NK-92 treated with Interleukin-12 subunit alpha and Interleukin-12 subunit beta, amount 100 ng/mL, for 24 hours (cell line): Measurements from ENCODE around the gene ZNF862.

Experiments used
- DNase-seq: peaks from one replicate; lab custom pipeline; 2025; lab: John Stamatoyannopoulos, UW

ZNF862 gene

DNA sequence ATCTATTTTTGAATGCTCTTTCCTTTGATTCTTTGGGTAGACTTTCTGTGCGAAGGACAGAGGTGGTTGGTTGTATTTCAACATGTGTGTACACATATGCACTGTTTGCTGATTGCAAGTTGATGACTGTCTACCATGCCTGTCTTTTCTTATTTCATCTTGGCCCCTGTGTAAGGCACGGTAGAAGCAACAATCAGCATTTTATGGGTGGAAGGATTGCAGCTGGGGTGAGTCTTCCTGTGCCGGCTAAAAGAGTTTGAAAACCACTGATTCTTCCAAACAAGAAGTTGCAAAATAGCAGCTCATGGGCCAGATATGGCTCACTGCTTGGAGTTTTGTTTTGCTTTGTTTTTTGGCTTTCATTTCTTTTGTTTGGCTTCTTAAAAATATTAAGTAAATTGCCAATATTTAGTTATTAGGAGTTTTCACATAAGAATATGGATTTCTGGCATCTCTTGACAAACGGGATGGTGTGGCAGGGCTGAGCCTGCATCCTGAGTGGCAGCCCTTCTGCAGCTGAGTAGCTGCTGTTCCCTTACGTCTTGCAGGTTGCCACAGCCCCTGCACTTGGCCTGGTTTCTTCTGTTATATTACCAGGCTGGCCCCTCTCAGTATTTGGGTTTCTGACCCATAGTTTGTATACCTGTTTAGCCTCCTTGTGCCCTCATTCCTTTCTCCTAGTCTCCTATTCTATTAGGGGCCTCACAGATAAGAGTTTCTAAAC is 7.2 kb downstream of the ZNF862 start:
- no peak for DNase-seq

DNA sequence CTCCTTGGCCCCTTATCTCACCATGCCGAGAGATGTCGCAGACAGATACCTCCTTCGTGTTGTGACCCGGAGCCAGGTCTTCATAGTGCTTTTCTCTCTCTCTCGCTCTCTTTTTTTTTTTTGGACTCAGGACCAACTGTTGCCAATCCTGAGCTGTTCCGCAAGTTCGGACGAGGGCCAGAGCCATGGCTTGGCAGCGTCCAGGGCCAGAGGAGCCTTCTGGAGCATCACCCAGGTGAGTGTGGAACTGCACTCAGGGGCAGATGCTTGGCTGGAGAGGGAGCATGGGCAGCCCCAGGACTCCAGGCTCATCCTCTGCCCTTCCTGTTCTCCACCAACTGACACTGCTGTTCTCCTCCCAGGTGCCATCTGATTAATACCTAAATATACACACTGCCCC is 7.8 kb downstream of the ZNF862 start:
- DNase-seq: no peak

DNA sequence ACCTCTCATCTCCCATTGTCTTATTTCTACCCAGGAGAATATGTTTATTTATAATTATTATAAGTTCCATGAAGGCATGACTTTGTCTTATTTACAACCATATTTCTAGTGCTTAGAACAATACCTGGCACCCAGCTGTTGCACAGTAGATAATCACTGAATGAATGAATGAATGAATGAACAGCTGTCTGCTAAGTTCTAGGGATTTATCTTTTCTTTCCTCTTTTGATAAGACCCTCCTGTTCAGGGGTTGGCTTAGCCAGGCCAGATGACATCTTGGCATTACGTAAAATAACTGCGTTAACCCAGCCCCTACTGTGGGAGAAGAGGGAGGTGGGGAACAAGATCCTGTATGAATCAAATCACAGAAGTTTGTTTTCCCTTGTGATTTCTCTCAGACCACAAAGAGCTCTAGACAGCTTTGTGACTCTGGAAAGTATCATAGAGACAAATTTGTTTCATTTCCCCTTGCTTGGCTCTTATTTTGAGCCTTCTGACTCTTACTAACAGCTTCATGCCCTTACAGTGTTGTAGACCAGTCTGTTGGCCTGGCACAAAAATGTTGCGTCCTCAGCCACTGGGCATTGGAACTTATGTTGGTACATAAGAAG is 8.4 kb downstream of the ZNF862 start:
- no peak for DNase-seq

DNA sequence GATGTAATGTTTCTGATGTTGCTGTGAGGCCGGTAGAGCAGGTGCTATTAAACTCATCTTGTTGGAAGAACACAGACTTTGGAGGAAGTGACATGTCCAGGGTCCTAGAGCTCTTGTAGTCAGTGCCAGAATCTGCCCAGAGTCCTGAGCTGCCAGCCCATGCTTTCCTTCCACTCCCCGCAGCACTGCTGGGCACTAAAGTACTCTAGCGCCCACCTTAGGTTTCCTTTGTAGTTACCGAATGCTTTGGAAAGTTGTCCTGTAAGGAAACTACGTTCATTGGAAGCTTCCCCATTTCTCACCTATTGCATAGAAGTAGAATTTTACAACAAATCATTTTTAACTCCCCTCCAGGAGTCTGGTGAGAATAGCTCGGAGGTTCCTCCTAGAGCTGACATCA is 11.0 kb downstream of the ZNF862 start:
- no peak for DNase-seq

DNA sequence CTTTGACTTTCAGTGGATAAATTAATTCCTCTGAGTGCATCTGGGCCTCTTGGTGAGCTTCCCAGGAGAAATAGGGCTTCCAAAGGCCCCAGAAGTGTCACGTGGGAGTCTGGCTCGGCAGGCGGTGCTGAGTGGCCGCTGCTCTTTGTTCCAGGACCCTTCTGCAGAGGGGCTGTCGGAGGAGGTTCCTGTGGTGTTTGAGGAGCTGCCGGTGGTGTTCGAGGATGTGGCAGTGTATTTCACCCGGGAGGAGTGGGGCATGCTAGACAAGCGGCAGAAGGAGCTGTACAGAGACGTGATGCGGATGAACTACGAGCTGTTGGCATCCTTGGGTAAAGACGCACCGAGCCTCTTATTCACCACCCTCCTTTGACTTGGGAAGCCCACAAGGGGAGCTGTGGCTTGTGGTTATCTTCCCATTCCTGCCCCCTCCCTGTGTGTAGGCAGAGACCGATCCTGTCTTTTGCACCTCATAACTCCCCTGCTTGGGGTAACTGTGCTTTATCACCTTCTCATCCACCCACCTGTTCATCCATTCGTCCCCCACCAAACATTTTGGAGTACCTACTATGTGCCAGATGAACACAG is 11.9 kb downstream of the ZNF862 start:
- no peak for DNase-seq

DNA sequence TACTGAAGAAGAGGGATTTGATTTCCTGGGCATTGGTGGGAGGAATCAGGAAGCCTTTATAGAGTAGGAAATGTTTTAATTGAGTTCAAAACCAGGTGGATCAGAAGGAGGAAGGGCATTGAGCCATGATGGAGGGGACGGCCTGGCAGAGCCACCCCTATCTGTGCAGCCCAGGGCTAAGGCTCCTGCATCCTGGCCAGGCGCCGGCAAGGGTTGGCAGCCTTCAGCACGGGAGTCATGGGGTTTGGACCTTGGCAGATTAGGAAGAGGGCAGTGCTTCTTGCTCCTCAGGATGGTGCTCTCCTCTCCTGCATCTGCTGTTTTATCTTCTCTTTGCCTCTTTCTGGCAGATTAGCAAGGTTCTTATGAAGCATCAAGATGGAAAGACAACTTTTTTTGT is 12.5 kb downstream of the ZNF862 start:
- DNase-seq: no peak

DNA sequence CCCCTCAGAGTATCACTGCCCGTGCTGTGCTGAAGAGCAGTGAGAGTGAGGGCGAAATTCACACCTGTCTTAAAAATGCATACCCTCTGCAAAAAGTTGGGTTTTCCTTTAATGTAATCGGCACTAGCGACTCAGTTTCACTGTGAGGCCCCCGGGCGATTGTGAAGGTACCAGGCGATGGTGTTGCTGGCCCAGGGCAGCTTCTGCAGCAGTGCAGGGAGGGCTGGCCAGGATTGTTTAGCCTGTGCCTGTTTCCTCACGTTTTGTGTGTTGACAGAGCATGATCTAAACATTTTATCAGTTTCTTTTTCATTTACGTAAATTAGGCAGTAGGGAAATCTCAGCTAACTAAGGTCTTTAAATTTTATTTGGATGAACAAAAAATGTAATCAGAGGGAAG is 13.3 kb downstream of the ZNF862 start:
- DNase-seq: no peak

DNA sequence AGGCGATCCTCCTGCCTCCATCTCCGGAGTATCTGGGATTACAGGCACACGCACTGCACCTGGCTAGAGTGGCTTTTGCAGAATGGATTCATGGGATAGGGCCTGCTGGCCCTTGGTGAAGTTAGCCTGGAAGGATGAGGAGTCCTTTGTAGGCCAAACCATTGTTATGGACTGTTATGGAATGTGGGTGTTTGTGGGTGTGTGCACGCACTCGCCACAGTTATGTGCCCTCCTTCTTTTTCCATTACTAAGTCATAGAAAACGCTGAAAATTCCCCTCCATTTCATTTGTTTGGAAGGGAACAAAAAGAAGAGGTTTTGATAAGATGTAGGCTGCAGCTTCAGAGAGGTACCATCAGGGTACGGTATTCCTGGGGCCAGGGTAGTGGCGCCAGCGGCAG is 15.0 kb downstream of the ZNF862 start:
- DNase-seq: no peak

DNA sequence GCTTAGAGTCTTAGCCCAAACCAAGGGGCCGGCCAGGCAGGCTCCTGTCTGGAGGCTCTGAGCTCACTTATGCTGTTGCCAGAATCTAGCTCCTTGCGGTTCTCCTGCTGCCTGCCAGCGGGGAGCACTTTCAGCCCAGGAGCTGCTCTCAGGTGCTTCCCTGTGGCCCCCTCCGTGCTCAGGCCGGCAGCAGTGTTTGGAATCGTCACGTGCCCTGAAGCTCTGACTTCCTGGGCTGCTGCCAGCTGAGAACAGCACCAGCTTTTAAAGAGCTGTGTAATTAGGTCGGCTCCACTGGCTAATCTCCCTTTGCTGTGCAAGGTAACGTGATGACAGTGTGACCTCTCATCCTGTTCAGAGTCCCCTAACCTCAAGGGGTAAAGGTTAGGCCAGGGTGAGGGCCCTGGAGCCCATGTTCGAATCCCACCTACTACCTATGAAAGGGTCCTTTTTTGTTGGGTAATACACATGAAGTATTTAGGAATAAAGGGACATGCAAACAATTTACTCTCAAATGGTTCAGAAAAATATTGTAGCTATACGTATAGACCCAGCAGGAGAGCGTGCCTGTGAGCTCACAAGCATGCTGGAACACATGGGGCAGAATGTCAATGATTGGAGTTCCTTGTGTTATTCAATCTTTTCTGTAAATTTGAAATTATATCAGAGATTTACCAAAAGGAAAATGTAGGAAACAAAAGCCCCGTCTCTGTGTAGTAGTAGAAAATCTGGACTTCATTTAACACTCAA is 16.6 kb downstream of the ZNF862 start:
- no peak for DNase-seq

DNA sequence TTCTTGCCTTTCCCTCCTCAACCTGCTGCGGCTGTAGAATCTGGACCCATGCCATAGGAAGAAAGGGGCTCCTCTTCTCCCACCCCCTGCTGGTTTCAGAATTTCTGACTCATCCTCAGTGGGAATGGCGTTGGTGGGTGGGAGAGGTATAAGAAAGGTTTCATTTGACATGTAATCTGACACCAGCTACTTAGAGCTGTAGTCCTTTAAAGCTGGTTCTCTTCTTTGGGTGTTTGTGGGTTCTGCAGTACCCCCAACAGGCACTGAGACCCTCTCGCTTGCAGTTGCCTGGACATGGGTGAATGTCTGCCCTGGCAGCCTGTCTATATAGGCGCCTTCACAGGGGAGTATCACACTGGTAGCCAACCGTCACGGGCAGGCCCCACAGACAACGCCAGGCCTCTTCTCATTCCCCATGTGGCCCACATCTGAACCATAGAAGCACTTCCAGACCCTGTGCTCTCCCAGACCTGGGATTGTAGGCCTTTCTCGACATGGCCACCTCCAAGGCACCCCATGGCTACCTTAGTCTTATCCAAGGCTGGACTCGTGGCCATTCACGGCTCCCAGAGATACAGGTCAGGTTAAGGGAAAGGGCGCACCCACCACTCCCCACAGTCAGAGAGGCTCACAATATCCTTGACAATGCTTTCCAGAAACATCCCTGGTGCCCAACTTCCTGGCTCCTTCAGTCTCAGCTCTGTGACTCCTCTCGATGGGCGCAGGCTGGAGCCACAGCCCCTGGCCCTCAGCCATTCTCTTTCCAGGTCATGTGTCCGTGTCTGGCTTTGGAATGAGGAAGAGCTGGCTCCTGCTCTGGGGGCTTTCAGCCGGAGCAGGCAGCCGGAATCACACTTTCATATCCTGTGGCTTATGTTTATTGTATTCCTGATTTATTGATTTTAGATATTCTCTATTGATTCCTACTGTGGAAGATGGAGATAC is 17.5 kb downstream of the ZNF862 start:
- no peak for DNase-seq

DNA sequence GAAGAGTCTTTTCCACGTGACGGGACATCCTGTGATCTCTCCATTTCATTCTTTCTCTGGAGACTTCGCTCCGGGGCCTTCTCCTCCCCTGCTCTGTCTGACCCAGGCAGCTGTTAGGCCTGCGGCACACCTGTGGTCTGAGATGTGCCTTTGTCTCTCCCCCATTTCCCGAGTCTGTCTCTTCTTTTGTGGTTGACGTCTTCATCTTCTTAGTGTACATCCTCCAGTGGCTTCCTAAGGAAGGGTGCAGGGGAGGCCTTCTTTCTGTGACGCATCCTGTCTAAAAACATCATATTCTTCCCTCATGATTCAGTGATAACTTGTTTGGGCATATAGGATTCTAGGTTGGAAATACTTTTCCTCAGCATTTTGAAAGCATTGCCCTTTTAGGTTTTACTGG is 18.4 kb downstream of the ZNF862 start:
- no peak for DNase-seq

DNA sequence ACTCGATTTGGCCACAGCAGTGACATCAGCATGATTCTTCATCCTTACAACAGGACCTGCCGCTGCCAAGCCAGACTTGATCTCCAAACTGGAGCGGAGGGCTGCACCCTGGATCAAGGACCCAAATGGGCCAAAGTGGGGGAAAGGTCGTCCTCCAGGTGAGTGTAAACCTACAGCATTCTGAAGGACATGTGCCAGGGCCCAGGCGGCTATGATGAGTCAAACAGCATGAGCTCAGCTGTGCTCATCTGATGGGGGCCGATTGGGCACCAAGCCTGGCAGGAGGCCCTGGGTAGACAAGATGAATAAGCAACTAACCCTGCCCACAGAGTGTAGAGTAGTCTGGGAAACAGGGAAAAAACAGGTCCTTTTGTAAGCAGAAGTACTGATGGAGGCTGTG is 21.2 kb downstream of the ZNF862 start:
- DNase-seq: no peak

DNA sequence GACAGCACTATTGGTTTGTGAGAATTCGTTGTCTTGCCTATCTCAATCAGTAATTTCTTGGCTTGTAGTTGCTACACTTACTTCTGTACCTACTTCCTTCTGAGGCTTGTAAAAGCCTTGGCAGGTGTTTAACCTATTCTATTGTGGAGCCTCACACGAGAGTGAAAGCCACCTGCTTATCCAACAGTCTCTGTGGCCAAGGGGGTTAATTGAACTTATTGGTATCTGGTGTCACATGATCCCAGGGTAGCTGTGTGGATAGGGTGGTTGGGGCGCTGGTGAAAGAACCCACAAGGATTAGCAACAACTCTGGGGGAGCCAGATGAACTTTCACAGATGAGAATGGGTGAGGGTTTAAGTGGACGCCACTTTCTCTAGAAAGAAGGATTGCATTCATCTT is 21.7 kb downstream of the ZNF862 start:
- DNase-seq: no peak

DNA sequence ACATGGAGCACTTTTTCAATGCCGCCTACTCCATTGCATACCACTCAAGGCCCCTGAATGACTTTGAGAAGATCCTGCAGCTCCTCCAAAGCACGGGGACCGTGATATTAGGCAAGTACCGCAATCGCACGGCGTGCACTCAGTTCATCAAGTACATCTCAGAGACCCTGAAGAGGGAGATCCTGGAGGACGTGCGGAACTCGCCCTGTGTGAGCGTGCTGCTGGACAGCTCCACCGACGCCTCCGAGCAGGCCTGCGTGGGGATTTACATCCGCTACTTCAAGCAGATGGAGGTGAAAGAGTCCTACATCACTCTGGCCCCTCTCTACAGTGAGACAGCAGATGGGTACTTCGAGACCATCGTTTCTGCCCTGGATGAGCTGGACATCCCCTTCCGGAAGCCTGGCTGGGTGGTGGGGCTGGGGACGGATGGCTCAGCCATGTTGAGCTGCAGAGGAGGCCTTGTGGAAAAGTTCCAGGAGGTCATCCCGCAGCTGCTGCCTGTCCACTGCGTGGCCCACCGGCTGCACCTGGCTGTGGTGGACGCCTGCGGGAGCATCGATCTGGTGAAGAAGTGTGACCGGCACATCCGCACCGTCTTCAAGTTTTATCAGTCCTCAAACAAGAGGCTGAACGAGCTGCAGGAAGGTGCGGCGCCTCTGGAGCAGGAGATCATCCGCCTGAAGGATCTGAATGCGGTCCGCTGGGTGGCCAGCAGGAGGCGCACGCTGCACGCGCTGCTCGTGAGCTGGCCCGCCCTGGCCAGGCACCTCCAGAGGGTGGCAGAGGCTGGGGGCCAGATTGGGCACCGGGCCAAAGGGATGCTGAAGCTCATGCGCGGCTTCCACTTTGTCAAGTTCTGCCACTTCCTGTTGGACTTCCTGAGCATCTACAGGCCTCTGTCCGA is 22.9 kb downstream of the ZNF862 start:
- DNase-seq: no peak

DNA sequence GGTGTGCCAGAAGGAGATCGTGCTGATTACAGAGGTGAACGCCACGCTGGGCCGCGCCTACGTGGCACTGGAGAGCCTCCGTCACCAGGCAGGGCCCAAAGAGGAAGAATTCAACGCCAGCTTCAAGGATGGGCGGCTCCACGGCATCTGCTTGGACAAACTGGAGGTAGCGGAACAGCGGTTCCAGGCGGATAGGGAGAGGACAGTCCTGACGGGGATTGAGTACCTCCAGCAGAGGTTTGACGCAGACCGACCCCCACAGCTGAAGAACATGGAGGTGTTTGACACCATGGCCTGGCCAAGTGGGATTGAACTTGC is 23.5 kb downstream of the ZNF862 start:
- no peak for DNase-seq

DNA sequence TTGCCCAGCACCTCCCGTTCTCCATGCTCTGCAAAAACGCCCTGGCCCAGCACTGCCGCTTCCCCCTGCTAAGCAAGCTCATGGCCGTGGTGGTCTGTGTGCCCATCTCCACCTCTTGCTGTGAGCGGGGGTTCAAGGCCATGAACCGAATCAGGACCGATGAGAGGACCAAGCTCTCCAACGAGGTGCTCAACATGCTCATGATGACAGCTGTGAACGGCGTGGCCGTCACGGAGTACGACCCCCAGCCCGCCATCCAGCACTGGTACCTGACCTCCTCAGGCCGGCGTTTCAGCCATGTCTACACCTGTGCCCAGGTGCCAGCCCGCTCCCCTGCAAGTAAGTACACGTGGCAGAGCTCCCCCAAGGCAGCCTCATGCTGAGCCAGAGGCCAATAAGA is 24.0 kb downstream of the ZNF862 start:
- DNase-seq: no peak

DNA sequence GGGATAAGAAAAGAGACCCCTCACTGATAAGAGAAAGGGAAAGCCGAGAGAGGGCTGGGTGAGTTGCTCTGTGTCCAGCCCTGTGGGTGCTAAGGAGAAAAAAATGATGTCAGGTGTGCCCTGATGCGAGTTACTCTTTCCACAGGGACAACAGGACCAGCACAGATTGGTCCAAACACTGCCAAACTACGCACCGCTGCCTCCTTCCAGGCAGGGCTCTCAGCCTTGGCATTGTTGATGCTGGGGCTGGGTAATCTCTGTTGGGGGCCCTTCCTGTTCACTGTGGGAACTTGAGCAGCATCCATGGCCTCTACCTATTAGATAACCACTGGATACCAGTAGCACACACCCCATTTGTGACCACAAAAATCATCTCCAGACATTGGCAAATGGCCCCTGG is 25.3 kb downstream of the ZNF862 start:
- no peak for DNase-seq

DNA sequence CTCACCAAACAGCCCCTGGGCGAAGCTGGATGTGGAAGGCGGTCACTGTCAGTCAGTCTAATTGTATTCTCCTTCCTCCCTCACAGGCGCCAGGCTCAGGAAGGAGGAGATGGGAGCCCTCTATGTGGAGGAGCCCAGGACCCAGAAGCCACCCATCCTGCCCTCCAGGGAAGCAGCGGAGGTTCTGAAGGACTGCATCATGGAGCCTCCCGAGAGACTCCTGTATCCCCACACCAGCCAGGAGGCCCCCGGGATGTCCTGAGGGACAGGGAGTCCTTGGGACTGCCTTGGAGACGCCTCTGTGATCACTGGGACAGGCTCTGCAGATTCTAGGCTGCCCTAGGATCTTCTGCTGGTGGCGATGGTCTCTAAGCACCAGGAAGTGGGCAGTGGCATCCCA is 25.8 kb downstream of the ZNF862 start:
- no peak for DNase-seq

DNA sequence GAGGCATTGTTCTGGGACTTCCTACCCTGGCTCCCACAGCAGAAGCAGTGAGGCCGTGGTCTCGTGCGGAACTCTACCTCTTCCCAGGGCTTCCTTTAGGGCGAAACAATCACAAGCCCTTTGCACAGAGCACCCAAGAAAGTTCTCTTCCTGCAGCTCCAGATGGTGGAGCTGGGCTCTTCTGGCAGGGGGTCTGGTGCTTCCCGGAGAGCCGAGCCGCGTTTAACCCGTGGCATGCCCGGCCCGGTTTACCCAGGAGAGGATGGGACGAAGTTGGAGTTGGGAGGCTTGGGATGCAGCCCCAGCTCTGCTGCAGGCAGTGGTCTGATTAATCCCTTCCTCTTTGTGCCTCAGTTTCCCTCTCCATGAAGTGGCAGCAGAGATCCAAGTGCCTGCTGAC is 26.6 kb downstream of the ZNF862 start:
- DNase-seq: no peak

DNA sequence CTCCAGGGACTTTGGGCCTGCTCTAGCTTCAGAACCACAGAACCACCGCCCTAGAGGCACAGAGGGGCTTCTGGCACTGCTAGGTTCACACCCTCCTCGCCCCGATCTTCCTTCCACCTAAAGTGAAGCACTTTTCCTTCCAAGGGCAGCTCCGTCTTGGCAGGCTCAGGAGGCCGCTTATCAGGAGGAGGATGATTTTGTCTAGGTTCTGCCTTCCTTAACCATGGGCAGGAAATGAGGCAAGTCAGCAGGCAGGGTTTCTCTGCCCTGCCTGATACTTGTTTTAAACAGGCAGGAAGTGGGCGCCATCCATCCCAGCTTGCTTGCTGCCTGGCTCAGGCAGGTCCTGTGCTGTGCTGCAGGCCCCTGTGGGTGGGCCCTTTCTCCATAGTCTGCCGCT is 27.3 kb downstream of the ZNF862 start:
- DNase-seq: peak; percentile 50
